ENCODE results near the gene FAM170B. TPM values are rescaled to one million over a fixed set of nuclear protein-coding genes. Genes with fewer than 3 reads are reported as not detected.

The FAM170B gene
- total and polyA plus RNA-seq, 8 donors = not detected

- H3K36me3 ChIP-seq = peaks cover 0 to 14% (median 0%) of the 10 kb centered on the region in 4 donors
- H3K4me1 ChIP-seq = peaks cover 0 to 10% (median 0%) of the 10 kb centered on the region in 4 donors
- no peak overlapping the region for H3K4me3 ChIP-seq
- TF ChIP-seq POLR2A (IDR thresholded peaks at IDR 0.05) = no peak
- no peak for TF ChIP-seq EP300 (IDR thresholded peaks at IDR 0.05)
- TF ChIP-seq CTCF (IDR thresholded peaks at IDR 0.05) = no peak
- TF ChIP-seq POLR2AphosphoS5 (IDR thresholded peaks at IDR 0.05) = no peak
- 58 to 81% (median 68%) methylated on average over 4 to 6 of the region's 6 CpGs for WGBS, 5 donors
- no peak overlapping the region for H3K27ac ChIP-seq
- DNase-seq = no peak
- intact Hi-C loops (cut with DNase I; ENCODE audit: low total_unique reads) = no loop called here
- no peaks in the 10 kb centered on the region for H3K27me3 ChIP-seq
- no peaks in the 10 kb centered on the region for H3K9me3 ChIP-seq
These were observed 37.0 kb upstream of the FAM170B start for GRCh38 chr10:49170632-49171325.

- intact Hi-C loops (cut with DNase I; ENCODE audit: low total_unique reads) = loop anchor here (10.0 kb wide), 1 partner anchor 185 kb away; no protein-coding TSS in a partner anchor
- no peak for DNase-seq
- WGBS, 5 donors = 58 to 73% (median 62%) methylated on average over 4 of the region's 4 CpGs
These were observed 36.0 kb upstream of the FAM170B start for GRCh38 chr10:49169776-49170175.

DNA sequence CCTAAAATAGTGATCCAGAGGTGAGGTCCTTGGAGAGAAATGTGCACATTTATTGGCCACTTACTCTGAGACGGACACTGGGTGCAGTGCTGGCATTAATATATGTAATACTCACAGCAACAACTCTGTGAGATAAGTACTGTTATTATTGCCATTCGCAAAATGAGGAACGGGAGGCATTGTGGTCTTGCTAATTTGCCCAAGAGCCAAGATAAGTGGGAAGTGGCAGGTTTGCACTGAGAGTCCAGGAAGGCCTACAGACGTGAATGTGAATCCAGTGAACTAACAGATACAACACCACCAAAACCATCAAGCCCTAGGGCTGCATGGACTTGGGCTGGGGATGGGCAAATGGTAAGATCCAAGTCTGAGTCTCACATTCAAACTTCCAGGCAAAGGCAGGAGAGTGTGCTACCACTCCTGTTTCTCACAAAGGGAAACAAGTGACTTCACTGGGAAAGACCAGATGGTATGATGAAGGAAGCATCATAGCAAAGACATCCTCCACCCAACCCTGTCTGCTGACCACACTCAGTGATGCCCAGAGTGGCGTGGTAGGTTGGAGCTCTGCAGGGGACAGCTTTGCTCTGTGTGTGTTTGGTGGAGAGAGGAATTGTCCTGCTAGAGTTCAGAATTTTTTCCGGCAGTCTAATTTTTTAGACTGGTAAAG is 35.1 kb upstream of the FAM170B start:
- no peaks in the 10 kb centered on the region for H3K27me3 ChIP-seq
- intact Hi-C loops (cut with DNase I; ENCODE audit: low total_unique reads) = loop anchor here (10.0 kb wide), 1 partner anchor 184 kb away; no protein-coding TSS in a partner anchor
- no peak overlapping the region for H3K4me3 ChIP-seq
- no peak overlapping the region for H3K27ac ChIP-seq
- H3K36me3 ChIP-seq = peaks cover 0 to 14% (median 2%) of the 10 kb centered on the region in 4 donors
- peaks cover 0 to 4% (median 0%) of the 10 kb centered on the region in 4 donors for H3K4me1 ChIP-seq
- no peaks in the 10 kb centered on the region for H3K9me3 ChIP-seq
- no peak for DNase-seq
- no peak for TF ChIP-seq CTCF (IDR thresholded peaks at IDR 0.05)
- no peak for TF ChIP-seq EP300 (IDR thresholded peaks at IDR 0.05)
- no peak for TF ChIP-seq POLR2A (IDR thresholded peaks at IDR 0.05)
- TF ChIP-seq POLR2AphosphoS5 (IDR thresholded peaks at IDR 0.05) = no peak
- 80 to 90% (median 85%) methylated on average over 6 of the region's 6 CpGs for WGBS, 5 donors

More at GRCh38 chr10:49169776-49170175, 36.0 kb upstream of the FAM170B start:
- Histone ChIP-seq H3K27me3 (no peaks in the 10 kb centered on the region), H3K36me3 (peaks cover 0 to 14% (median 2%) of the 10 kb centered on the region in 4 donors), H3K4me3 (no peak overlapping the region), H3K27ac (no peak overlapping the region), H3K4me1 (peaks cover 0 to 10% (median 0%) of the 10 kb centered on the region in 4 donors), H3K9me3 (no peaks in the 10 kb centered on the region)
- TF ChIP-seq POLR2A (IDR thresholded peaks at IDR 0.05) = no peak
- TF ChIP-seq EP300 (IDR thresholded peaks at IDR 0.05) = no peak
- no peak for TF ChIP-seq CTCF (IDR thresholded peaks at IDR 0.05)
- no peak for TF ChIP-seq POLR2AphosphoS5 (IDR thresholded peaks at IDR 0.05)

DNA sequence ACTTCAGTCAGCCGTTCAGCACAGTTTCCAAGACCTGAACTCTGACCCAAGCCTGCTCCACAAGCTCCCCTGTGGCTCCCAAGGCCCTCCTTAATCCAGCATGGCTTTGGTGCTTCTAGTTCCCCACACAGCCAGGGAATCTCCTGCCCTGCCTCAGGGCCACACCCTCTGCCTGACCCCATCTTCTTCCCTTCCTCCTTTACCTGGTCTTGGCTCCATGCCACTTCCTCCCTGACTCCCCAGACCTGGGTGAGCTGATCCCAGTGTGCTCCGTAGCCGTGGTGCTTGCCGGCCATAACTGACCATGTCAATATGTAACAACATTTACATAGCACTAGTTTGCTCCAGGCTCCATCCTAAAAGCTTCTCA is 34.3 kb upstream of the FAM170B start:
- Histone ChIP-seq H3K27me3 (no peaks in the 10 kb centered on the region), H3K4me3 (no peak overlapping the region), H3K36me3 (peaks cover 0 to 14% (median 2%) of the 10 kb centered on the region in 4 donors), H3K9me3 (no peaks in the 10 kb centered on the region), H3K4me1 (no peaks in the 10 kb centered on the region), H3K27ac (no peak overlapping the region)
- intact Hi-C loops (cut with DNase I; ENCODE audit: low total_unique reads) = loop anchor here (10.0 kb wide), 1 partner anchor 183 kb away; no protein-coding TSS in a partner anchor
- no peak for DNase-seq
- WGBS, 5 donors = 62 to 80% (median 70%) methylated on average over 4 of the region's 4 CpGs
- TF ChIP-seq CTCF (IDR thresholded peaks at IDR 0.05) (no peak), POLR2A (IDR thresholded peaks at IDR 0.05) (no peak), EP300 (IDR thresholded peaks at IDR 0.05) (no peak), POLR2AphosphoS5 (IDR thresholded peaks at IDR 0.05) (no peak)
